ENCODE results near the gene ITPA.

Gene ITPA

GRCh38 chr20:3239867-3240775, 30.8 kb downstream of the ITPA start:
- DNase-seq: peak; percentile 38
- peaks cover 96% of the 10 kb centered on the region for H3K27me3 Mint-ChIP-seq (ENCODE audit: low read depth, poor library complexity)
- H3K4me1 Mint-ChIP-seq: peaks cover 39% of the 10 kb centered on the region
- peaks cover 6% of the 10 kb centered on the region for H3K9me3 Mint-ChIP-seq
- H3K36me3 Mint-ChIP-seq (ENCODE audit: low read depth): no peaks in the 10 kb centered on the region
- peak overlapping the region; percentile 87 for H3K4me3 Mint-ChIP-seq
- TF ChIP-seq CTCF (IDR thresholded peaks at IDR 0.05): no peak
- no peak overlapping the region for H3K27ac Mint-ChIP-seq

- H3K4me3 Mint-ChIP-seq: peak overlapping the region; percentile 72
- peaks cover 36% of the 10 kb centered on the region for H3K4me1 Mint-ChIP-seq
- H3K36me3 Mint-ChIP-seq (ENCODE audit: low read depth): no peaks in the 10 kb centered on the region
- TF ChIP-seq CTCF (IDR thresholded peaks at IDR 0.05): no peak
- peaks cover 6% of the 10 kb centered on the region for H3K9me3 Mint-ChIP-seq
- peaks cover 94% of the 10 kb centered on the region for H3K27me3 Mint-ChIP-seq (ENCODE audit: low read depth, poor library complexity)
- no peak for DNase-seq
- peak overlapping the region; percentile 86 for H3K27ac Mint-ChIP-seq
Observed at GRCh38 chr20:3240776-3241363, 31.6 kb downstream of the ITPA start.

GRCh38 chr20:3242172-3242692, 32.9 kb downstream of the ITPA start:
- H3K9me3 Mint-ChIP-seq: peaks cover 6% of the 10 kb centered on the region
- H3K4me1 Mint-ChIP-seq: peaks cover 36% of the 10 kb centered on the region
- H3K27me3 Mint-ChIP-seq (ENCODE audit: low read depth, poor library complexity): peaks cover 94% of the 10 kb centered on the region
- TF ChIP-seq CTCF (IDR thresholded peaks at IDR 0.05): no peak
- peak overlapping the region; percentile 27 for H3K27ac Mint-ChIP-seq
- no peak for DNase-seq
- no peaks in the 10 kb centered on the region for H3K36me3 Mint-ChIP-seq (ENCODE audit: low read depth)
- H3K4me3 Mint-ChIP-seq: no peak overlapping the region

- Mint-ChIP-seq H3K27me3 (ENCODE audit: low read depth, poor library complexity) (peaks cover 94% of the 10 kb centered on the region), H3K27ac (no peak overlapping the region), H3K4me1 (peaks cover 36% of the 10 kb centered on the region), H3K4me3 (no peak overlapping the region), H3K36me3 (ENCODE audit: low read depth) (no peaks in the 10 kb centered on the region), H3K9me3 (peaks cover 6% of the 10 kb centered on the region)
- no peak for TF ChIP-seq CTCF (IDR thresholded peaks at IDR 0.05)
- no peak for DNase-seq
Observed at GRCh38 chr20:3243718-3244358, 34.5 kb downstream of the ITPA start.

GRCh38 chr20:3244613-3245012, 35.3 kb downstream of the ITPA start:
- Mint-ChIP-seq H3K27me3 (ENCODE audit: low read depth, poor library complexity) (peaks cover 98% of the 10 kb centered on the region), H3K36me3 (ENCODE audit: low read depth) (no peaks in the 10 kb centered on the region), H3K27ac (no peak overlapping the region), H3K9me3 (peaks cover 6% of the 10 kb centered on the region), H3K4me3 (no peak overlapping the region), H3K4me1 (peaks cover 35% of the 10 kb centered on the region)
- no peak for TF ChIP-seq CTCF (IDR thresholded peaks at IDR 0.05)
- DNase-seq: no peak
